HepG2 (cell line): Measurements from ENCODE around the gene ZNF488. TPM values are rescaled to one million over a fixed set of nuclear protein-coding genes. Genes with fewer than 3 reads are reported as not detected.

Source experiments
- ATAC-seq: fragments of 200-7000 bp; cut with Tn5 transposase; 3 replicates; pipeline ENCODE4 v1.9.1; 2020; ENCODE audit warnings: mild to moderate bottlenecking, moderate library complexity
- BruUV-seq: library from RNA; stranded (reverse); fragments of 400-500 nt; replicated peaks from 2 replicates; lab custom pipeline; 2021; lab: Mats Ljungman, UMichigan
- CTCF ChIA-PET: fragments of 300-600 bp; formaldehyde crosslinking; extraction: SDS; loops from one replicate; lab custom pipeline; 2021; ENCODE audit warnings: low total read pairs, inconsistent platforms, low intra/inter-chr PET ratio; lab: Yijun Ruan, JAX
- POLR2A ChIA-PET: fragments of 350-600 bp; sonication (Branson Sonifier 250); formaldehyde crosslinking; loops from one replicate; lab custom pipeline; 2020; ENCODE audit warnings: antibody characterized with exemption, inconsistent platforms; lab: Yijun Ruan, JAX
- DNase-seq: peaks from one replicate; pipeline ENCODE4 v3.0.0-alpha.2; 2015; ENCODE audit warnings: low spot score
- FAIRE-seq: peaks from 3 replicates; lab custom pipeline; 2011; peaks lifted over from hg19 to GRCh38; lab: Jason Lieb, UNC
- H2AFZ ChIP-seq: one replicate; pipeline ENCODE4 v1.6.1; 2011; ENCODE audit warnings: low read length, inconsistent platforms
- H3K27ac ChIP-seq: fragments of 300-600 bp; 3 replicates; pipeline ENCODE4 v1.8.0; 2011; ENCODE audit warnings: mixed run types, mild to moderate bottlenecking, mixed read lengths, low read length, inconsistent platforms; ENCODE audit not compliant: insufficient read depth; ENCODE audit errors: extremely low read length
- H3K27me3 ChIP-seq, 2 experiments: fragments of 200-600 bp in 1 of 2; 2 replicates in 1 of 2; 3 replicates in 1 of 2; pipeline versions ENCODE4 v1.6.0 to v1.8.0; 2011; ENCODE audit warnings: low read length in 2 of 2, mild to moderate bottlenecking in 2 of 2, moderate library complexity in 2 of 2, inconsistent platforms in 1 of 2; ENCODE audit not compliant: insufficient read depth in 2 of 2, control insufficient read depth in 1 of 2
- H3K36me3 ChIP-seq, 2 experiments: fragments of 200-600 bp in 1 of 2; replicated peaks in 1 of 2; 2 replicates in 1 of 2; 3 replicates in 1 of 2; pipeline versions ENCODE4 v1.5.1 to v1.8.0; 2011; ENCODE audit warnings: low read length in 2 of 2, inconsistent platforms in 1 of 2; ENCODE audit not compliant: insufficient read depth in 2 of 2, control insufficient read depth in 1 of 2
- H3K4me1 ChIP-seq: 2 replicates; pipeline ENCODE4 v1.5.1; 2012; ENCODE audit warnings: low read length, inconsistent platforms; ENCODE audit not compliant: insufficient read depth
- H3K4me2 ChIP-seq: 2 replicates; pipeline ENCODE4 v1.6.0; 2011; ENCODE audit warnings: low read depth, low read length, inconsistent platforms
- H3K4me3 ChIP-seq, 3 experiments: fragments of 200-600 bp in 1 of 3; sonication (generic), shearing (Covaris generic) in 1 of 3; replicated peaks in 1 of 3; 2 replicates each; pipeline ENCODE4 v1.5.1; 2011 to 2016; ENCODE audit warnings: low read length in 3 of 3, inconsistent platforms in 2 of 3, low read depth in 2 of 3, mild to moderate bottlenecking in 2 of 3, control low read depth in 1 of 3, mixed read lengths in 1 of 3; ENCODE audit not compliant: insufficient read depth in 1 of 3
- H3K79me2 ChIP-seq: one replicate; pipeline ENCODE4 v1.6.1; 2011; ENCODE audit warnings: low read length, inconsistent platforms; ENCODE audit not compliant: insufficient read depth
- H3K9ac ChIP-seq: 2 replicates; pipeline ENCODE4 v1.6.0; 2011; ENCODE audit warnings: mild to moderate bottlenecking, low read depth, low read length, inconsistent platforms; ENCODE audit not compliant: insufficient read depth
- H3K9me3 ChIP-seq: 2 replicates; pipeline ENCODE4 v1.5.1; 2012; ENCODE audit warnings: mild to moderate bottlenecking, low read length
- H4K20me1 ChIP-seq: 2 replicates; pipeline ENCODE4 v1.6.0; 2011; ENCODE audit warnings: inconsistent platforms, mild to moderate bottlenecking, low read length, moderate library complexity; ENCODE audit not compliant: insufficient read depth
- ARID4A ChIP-seq: sonication (generic); formaldehyde crosslinking; IDR thresholded peaks from 2 replicates; pipeline ENCODE4 v1.5.0; 2020; ENCODE audit warnings: mild to moderate bottlenecking, missing genetic modification reagents, borderline replicate concordance
- CC2D1A ChIP-seq: sonication (generic); formaldehyde crosslinking; IDR thresholded peaks from 2 replicates; pipeline ENCODE4 v1.8.1; 2023; ENCODE audit warnings: mild to moderate bottlenecking, missing genetic modification reagents
- FOXO4 ChIP-seq: sonication (generic); formaldehyde crosslinking; conservative IDR thresholded peaks from 2 replicates; pipeline ENCODE4 v1.8.1; 2023; ENCODE audit warnings: missing genetic modification reagents
- NCOA2 ChIP-seq: sonication (generic); formaldehyde crosslinking; IDR thresholded peaks from 2 replicates; pipeline ENCODE4 v1.8.0; 2022; ENCODE audit warnings: inconsistent platforms
- NCOR1 ChIP-seq: fragments of 200-600 bp; sonication (generic); IDR thresholded peaks from 2 replicates; pipeline ENCODE4 v1.7.0; 2017; ENCODE audit warnings: antibody characterized with exemption, low read length, borderline replicate concordance
- SP5 ChIP-seq: IDR thresholded peaks from 2 replicates; pipeline ENCODE4 v1.6.1; 2016; ENCODE audit warnings: low read depth, borderline replicate concordance
- THYN1 ChIP-seq: sonication (generic); formaldehyde crosslinking; IDR thresholded peaks from 2 replicates; pipeline ENCODE4 v1.8.1; 2023; ENCODE audit warnings: low read depth, mild to moderate bottlenecking, moderate library complexity, missing genetic modification reagents, borderline replicate concordance
- ZNF20 ChIP-seq: sonication (generic); formaldehyde crosslinking; IDR thresholded peaks from 2 replicates; pipeline ENCODE4 v1.4.0; 2020; ENCODE audit warnings: mild to moderate bottlenecking, moderate library complexity, missing genetic modification reagents
- ZNF674 ChIP-seq: sonication (generic); formaldehyde crosslinking; IDR thresholded peaks from 2 replicates; pipeline ENCODE4 v1.5.0; 2020; ENCODE audit warnings: low read depth, mild to moderate bottlenecking, missing genetic modification reagents
- ZNF720 ChIP-seq: sonication (generic); formaldehyde crosslinking; IDR thresholded peaks from 2 replicates; pipeline ENCODE4 v1.4.0; 2020; ENCODE audit warnings: missing genetic modification reagents
- WGBS: methylation state at CpG from one replicate; pipeline ENCODE4 v1.1.6; 2017; ENCODE audit warnings: low lambda C conversion rate; 5-methylcytosine and 5-hydroxymethylcytosine counted together
- in situ Hi-C: cut with HindIII; loops from 2 replicates; pipeline ENCODE4 v1.10.0; 2017; ENCODE audit warnings: low pct_unique_long_range_greater_than_20kb; ENCODE audit not compliant: extremely low pct_ligation_motif_present
- intact Hi-C: fragments of 100-400 bp; cut with micrococcal nuclease; formaldehyde crosslinking; loops from one replicate; pipeline ENCODE4 v1.10.0; 2022; ENCODE audit not compliant: unreplicated experiment
- polyA plus RNA-seq, 8 experiments: library from polyadenylated mRNA; depleted of rRNA in 3 of 8; stranded (reverse) in 7 of 8; unstranded in 1 of 8; fragments of >200 nt; fragmentation: Illumina TruSeq in 4 of 8; extraction: Trizol in 4 of 8; gene quantifications; 2 replicates each; pipeline versions ENCODE4 v1.2.1 to v1.2.3, GENCODE V29; 2011 to 2016; ENCODE audit warnings: low read depth in 4 of 8, missing spikeins in 1 of 8, mixed read lengths in 1 of 8; ENCODE audit not compliant: insufficient read depth in 1 of 8
- total RNA-seq, 5 experiments: library from RNA; depleted of rRNA; stranded (reverse); fragments of >200 nt; fragmentation: Illumina TruSeq; extraction: Trizol; gene quantifications; 2 replicates each; pipeline ENCODE4 v1.2.3, GENCODE V29; 2016; ENCODE audit warnings: low read depth in 1 of 5

ZNF488 gene
- total and polyA plus RNA-seq, 2 of the 13 experiments (the other 11 are each of a cell fraction or from before 2014, with no cell fraction given): 0.13 to 0.15 TPM

- Histone ChIP-seq H3K9me3 (no peaks in the 10 kb centered on the region), H3K27me3 (peaks cover 8 to 16% of the 10 kb centered on the region in 2 experiments; a peak in 3 of 5 replicates), H3K9ac (no peak overlapping the region), H3K4me1 (no peaks in the 10 kb centered on the region), H3K79me2 (no peaks in the 10 kb centered on the region), H3K27ac (no peak overlapping the region), H3K36me3 (no peaks in the 10 kb centered on the region), H4K20me1 (no peaks in the 10 kb centered on the region), H3K4me2 (no peak overlapping the region), H2AFZ (no peak overlapping the region), H3K4me3 (no peak overlapping the region)
- ATAC-seq: no peak
- POLR2A ChIA-PET: no interaction called here
- in situ Hi-C loops: no loop called here
- BruUV-seq: no TSS peak
- FAIRE-seq: no peak
- intact Hi-C loops: no loop called here
- DNase-seq: no peak
- CTCF ChIA-PET: no interaction called here
- TF ChIP-seq ZNF20 (CRISPR knock-in tag) (no peak), CC2D1A (CRISPR knock-in tag) (no peak), NCOR1 (no peak), NCOA2 (no peak), ZNF674 (CRISPR knock-in tag) (no peak), THYN1 (CRISPR knock-in tag) (no peak), ARID4A (CRISPR knock-in tag) (no peak), ZNF720 (no peak), FOXO4 (CRISPR knock-in tag) (no peak), SP5 (CRISPR knock-in tag) (no peak)
- WGBS: 26% methylated on average over 6 of the region's 6 CpGs
Measured at GRCh38 chr10:47353351-47353750, 30.7 kb downstream of the ZNF488 start.
